DMS53 (cell line): ENCODE measurements around the gene KLK6.
A peak's percentile ranks its signal among the peaks of the same experiment; 100 is the strongest.

Experiments
- DNase-seq: peaks from one replicate; lab custom pipeline; 2025; lab: John Stamatoyannopoulos, UW

The KLK6 gene

DNA sequence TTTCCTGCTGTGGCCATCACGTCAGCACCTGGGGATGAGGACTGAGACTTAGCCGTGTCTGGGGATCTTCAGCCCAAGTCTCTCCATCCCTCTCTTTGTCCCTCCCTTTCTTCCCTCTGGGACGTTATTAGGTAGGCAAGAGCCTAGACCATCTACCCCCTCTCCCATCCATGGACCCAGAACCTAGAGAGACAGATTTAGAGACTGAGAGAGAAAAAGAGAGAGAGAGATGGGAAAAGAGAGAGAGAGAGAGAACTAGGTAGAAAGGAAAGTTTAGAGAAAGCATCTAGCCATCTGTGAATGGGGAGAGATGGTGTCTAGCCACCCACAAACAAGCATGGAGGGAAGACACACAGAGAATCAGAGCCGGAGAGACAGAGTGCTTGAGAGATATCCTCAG lies 58.7 kb downstream of the KLK6 start:
- DNase-seq: no peak

DNA sequence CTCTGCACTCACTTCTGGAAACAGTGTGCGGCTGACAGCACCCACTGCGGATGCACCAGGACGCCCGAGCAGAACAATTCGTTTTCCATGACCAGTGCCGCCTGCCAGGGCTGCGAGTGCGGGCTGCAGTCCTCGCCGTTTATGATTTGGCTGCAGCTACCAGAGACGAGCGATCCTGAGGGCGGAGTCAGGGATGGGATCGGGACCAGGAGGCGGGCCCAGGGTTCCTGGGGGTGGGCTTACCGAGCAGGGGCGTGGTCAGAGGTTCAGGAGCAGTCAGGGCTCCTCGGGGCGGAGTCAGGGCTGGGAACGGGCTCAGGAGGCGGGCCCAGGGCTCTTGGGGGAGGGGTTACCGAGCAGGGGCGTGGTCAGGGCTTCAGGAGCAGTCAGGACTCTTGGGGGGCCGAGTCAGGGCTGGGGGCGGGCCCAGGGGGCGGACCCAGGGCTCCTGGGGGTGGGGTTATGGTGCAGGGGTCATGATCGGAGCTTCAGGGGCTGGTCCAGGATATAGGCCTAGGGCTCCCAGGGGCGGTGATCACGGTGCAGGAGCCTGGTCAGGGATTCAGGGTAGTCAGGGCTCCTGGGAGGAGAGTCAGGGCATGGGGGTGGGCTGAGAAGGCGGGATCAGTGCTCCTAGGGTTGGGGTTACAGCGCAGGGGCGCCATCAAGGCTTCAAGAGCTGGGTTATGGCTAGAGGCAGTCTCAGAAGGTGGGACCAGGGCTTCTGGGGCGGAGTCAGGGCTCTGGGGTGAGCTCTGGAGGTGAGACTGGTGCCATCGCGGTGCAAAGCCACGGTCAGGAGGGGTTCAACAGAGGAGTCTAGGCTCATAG lies 59.9 kb downstream of the KLK6 start:
- DNase-seq: peak; percentile 85
